HG03558 (cell line): ENCODE results near the gene NMNAT1.
"Not testable (repeated sequence)": the region's sequence is repeated elsewhere in the genome, so short reads cannot be mapped to it uniquely, and the experiment has no call there.

Source experiments
- ATAC-seq: cut with Tn5 transposase; IDR thresholded peaks from one replicate; pipeline ENCODE4 v1.9.1; 2021; ENCODE audit warnings: moderate number of reproducible peaks; ENCODE audit not compliant: unreplicated experiment; ENCODE audit errors: extremely low read depth

NMNAT1 gene

GRCh38 chr1:9917901-9918300 lies 25.4 kb upstream of the NMNAT1 start:
- no peak for ATAC-seq

GRCh38 chr1:9920606-9921005 lies 22.7 kb upstream of the NMNAT1 start:
- no peak for ATAC-seq

- no peak for ATAC-seq
These were observed 20.9 kb upstream of the NMNAT1 start for GRCh38 chr1:9922342-9922741.

- no peak for ATAC-seq
These were observed 16.0 kb upstream of the NMNAT1 start for GRCh38 chr1:9927259-9927658.

- ATAC-seq: no peak
These were observed 13.6 kb upstream of the NMNAT1 start for GRCh38 chr1:9929431-9930385.

- no peak for ATAC-seq
These were observed 806 bp upstream of the NMNAT1 start for GRCh38 chr1:9942399-9942938.

- no peak for ATAC-seq
These were observed 3.0 kb downstream of the NMNAT1 start for GRCh38 chr1:9946315-9946714.

- no peak for ATAC-seq
These were observed 14.5 kb downstream of the NMNAT1 start for GRCh38 chr1:9957726-9958125.

- ATAC-seq: no peak
These were observed 16.7 kb downstream of the NMNAT1 start for GRCh38 chr1:9960011-9960410.

GRCh38 chr1:9960706-9961562 lies 17.7 kb downstream of the NMNAT1 start:
- no peak for ATAC-seq

GRCh38 chr1:9984253-9984652 lies 41.0 kb downstream of the NMNAT1 start:
- no peak for ATAC-seq

- no peak for ATAC-seq
These were observed 41.7 kb downstream of the NMNAT1 start for GRCh38 chr1:9985001-9985400.

GRCh38 chr1:9989773-9990172 lies 46.5 kb downstream of the NMNAT1 start:
- no peak for ATAC-seq

GRCh38 chr1:9990944-9991343 lies 47.7 kb downstream of the NMNAT1 start:
- no peak for ATAC-seq

- no peak for ATAC-seq
These were observed 49.6 kb downstream of the NMNAT1 start for GRCh38 chr1:9992910-9993309.

GRCh38 chr1:9993561-9994075 lies 50.3 kb downstream of the NMNAT1 start:
- ATAC-seq: no peak

GRCh38 chr1:9996624-9997582 lies 53.6 kb downstream of the NMNAT1 start, which contains the start of gene RBP7:
Gene RBP7, plus strand, starts transcription at chr1:9997228. Its CDS starts 31 bp downstream, at chr1:9997259.
- no peak for ATAC-seq

- ATAC-seq: no peak
These were observed 57.9 kb downstream of the NMNAT1 start for GRCh38 chr1:10001016-10001665.

- ATAC-seq: not testable (repeated sequence)
These were observed 62.0 kb downstream of the NMNAT1 start for GRCh38 chr1:10005248-10005647.
